Naive thymus-derived CD4-positive, alpha-beta T cell (primary cell): ENCODE results near the gene HECTD4. TPM values are rescaled to one million over a fixed set of nuclear protein-coding genes. Genes with fewer than 3 reads are reported as not detected.
"Not testable (repeated sequence)": the region's sequence is repeated elsewhere in the genome, so short reads cannot be mapped to it uniquely, and the experiment has no call there.

Experiments
- ATAC-seq: fragments of 150-1000 bp; cut with Tn5 transposase; 2 replicates; pipeline ENCODE4 v1.10.0; 2021; ENCODE audit warnings: mild to moderate bottlenecking, moderate library complexity
- CTCF ChIA-PET: fragments of 350-600 bp; sonication (Branson Sonifier 250); formaldehyde crosslinking; loops from one replicate; lab custom pipeline; 2021; ENCODE audit warnings: antibody characterized with exemption; lab: Charles Lee
- POLR2A ChIA-PET: fragments of 350-600 bp; sonication (Branson Sonifier 250); formaldehyde crosslinking; loops from one replicate; lab custom pipeline; 2021; ENCODE audit warnings: antibody characterized with exemption, inconsistent platforms; lab: Charles Lee
- DNase-seq, 9 donors: peaks; one replicate each; pipeline versions ENCODE4 v3.0.0 to v3.0.0-alpha.2; 2020 to 2022; ENCODE audit warnings: mixed read lengths in 1 of 9
- H3K27ac ChIP-seq: one replicate; pipeline ENCODE4 v1.7.0; 2013; ENCODE audit warnings: mild to moderate bottlenecking, low read depth, low read length, moderate library complexity
- H3K27me3 ChIP-seq, 2 donors: one replicate each; pipeline ENCODE4 v1.7.0; 2013; ENCODE audit warnings: low read length in 2 of 2, mild to moderate bottlenecking in 2 of 2, moderate library complexity in 2 of 2; ENCODE audit not compliant: control insufficient read depth in 2 of 2, insufficient read depth in 2 of 2
- H3K36me3 ChIP-seq, 3 experiments: 1 replicate in 2 of 3; 2 replicates in 1 of 3; pipeline ENCODE4 v1.7.0; 2013; ENCODE audit warnings: low read length in 3 of 3, mild to moderate bottlenecking in 3 of 3, moderate library complexity in 1 of 3; ENCODE audit not compliant: insufficient read depth in 3 of 3, control insufficient read depth in 2 of 3
- H3K4me1 ChIP-seq, 2 donors: one replicate each; pipeline ENCODE4 v1.7.0; 2013; ENCODE audit warnings: low read length in 2 of 2, mild to moderate bottlenecking in 2 of 2, moderate library complexity in 1 of 2; ENCODE audit not compliant: control insufficient read depth in 2 of 2, insufficient read depth in 2 of 2
- H3K4me3 ChIP-seq: 2 replicates; pipeline ENCODE4 v1.7.0; 2013; ENCODE audit warnings: mild to moderate bottlenecking, low read length
- H3K9me3 ChIP-seq, 3 experiments: 1 replicate in 2 of 3; 2 replicates in 1 of 3; pipeline ENCODE4 v1.7.0; 2013; ENCODE audit warnings: low read length in 3 of 3; ENCODE audit not compliant: control insufficient read depth in 2 of 3
- H3K27ac Mint-ChIP-seq, 9 donors: one replicate each; pipeline ENCODE4 v1.8.0; 2020 to 2022; ENCODE audit warnings: mixed read lengths in 9 of 9, mild to moderate bottlenecking in 8 of 9, moderate library complexity in 5 of 9, inconsistent platforms in 2 of 9
- H3K27me3 Mint-ChIP-seq, 5 donors: one replicate each; pipeline ENCODE4 v1.8.0; 2021 to 2022; ENCODE audit warnings: mixed read lengths in 5 of 5, mild to moderate bottlenecking in 1 of 5
- H3K36me3 Mint-ChIP-seq, 5 donors: one replicate each; pipeline ENCODE4 v1.8.0; 2020 to 2022; ENCODE audit warnings: mixed read lengths in 5 of 5, mild to moderate bottlenecking in 3 of 5, inconsistent platforms in 1 of 5
- H3K4me1 Mint-ChIP-seq, 7 donors: one replicate each; pipeline ENCODE4 v1.8.0; 2020 to 2022; ENCODE audit warnings: mixed read lengths in 7 of 7, mild to moderate bottlenecking in 3 of 7, inconsistent platforms in 1 of 7
- H3K4me3 Mint-ChIP-seq, 10 donors: one replicate each; pipeline ENCODE4 v1.8.0; 2020 to 2022; ENCODE audit warnings: mild to moderate bottlenecking in 10 of 10, mixed read lengths in 10 of 10, moderate library complexity in 6 of 10, inconsistent platforms in 2 of 10
- H3K9me3 Mint-ChIP-seq, 11 donors: one replicate each; pipeline ENCODE4 v1.8.0; 2020 to 2022; ENCODE audit warnings: mixed read lengths in 11 of 11, mild to moderate bottlenecking in 4 of 11, inconsistent platforms in 1 of 11, moderate library complexity in 1 of 11
- intact Hi-C, 2 donors: fragments of 100-400 bp; cut with micrococcal nuclease; formaldehyde crosslinking; loops; one replicate each; pipeline ENCODE4 v1.15.1; 2023
- polyA plus RNA-seq, 2 donors: library from polyadenylated mRNA; unstranded; fragments of 300-500 nt; fragmentation: Illumina TruSeq; gene quantifications; one replicate each; pipeline ENCODE4 v1.2.3, GENCODE V29; 2021
- total RNA-seq, 6 experiments: library from RNA in 5 of 6; stranded (reverse) in 5 of 6; gene quantifications; 1 replicate in 5 of 6; 2 replicates in 1 of 6; pipeline ENCODE4 v1.2.3 and lab custom pipeline; 2021 to 2026

Gene HECTD4
- total and polyA plus RNA-seq, 7 experiments from 2014 or later = 3.1 to 57.7 (median 47.9) TPM

DNA sequence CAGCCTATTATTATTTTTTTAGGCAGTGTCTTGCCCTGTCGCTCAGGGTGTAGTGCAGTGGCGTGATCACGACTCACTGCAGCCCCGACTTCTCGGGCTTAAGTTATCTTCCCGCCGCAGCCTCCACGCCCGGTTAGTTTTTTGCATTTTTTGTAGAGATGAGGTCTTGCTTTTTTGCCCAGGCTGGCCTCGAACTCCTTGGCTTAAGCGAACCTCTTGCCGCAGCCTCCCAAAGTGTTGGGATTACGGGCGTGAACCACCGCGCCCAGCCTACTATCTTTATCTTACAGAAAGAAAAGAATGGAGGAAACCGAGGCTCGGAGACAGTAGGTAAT is 36.0 kb upstream of the HECTD4 start:
- Histone ChIP-seq H3K9me3 (no peaks in the 10 kb centered on the region), H3K4me1 (peaks cover 23 to 28% of the 10 kb centered on the region in 2 donors), H3K27ac (peak overlapping the region; percentile 91), H3K27me3 (no peaks in the 10 kb centered on the region), H3K4me3 (peak overlapping the region; percentile 100), H3K36me3 (peaks cover 0 to 7% (median 0%) of the 10 kb centered on the region in 3 experiments)
- POLR2A ChIA-PET = interaction anchor here (0.7 to 1.5 kb wide), 7 partner anchors 8 to 311 kb away, joined by 3 to 4 read pairs (median 3); no protein-coding TSS in a partner anchor
- H3K27ac Mint-ChIP-seq = peak overlapping the region; percentile 94 to 100 (median 98)
- no peak for DNase-seq
- ATAC-seq = no peak
- peaks cover 17 to 45% (median 40%) of the 10 kb centered on the region in 7 donors for H3K4me1 Mint-ChIP-seq
- peak overlapping the region; percentile 90 to 100 (median 96) for H3K4me3 Mint-ChIP-seq
- intact Hi-C loops = loop anchor here (1.0 to 10.0 kb wide), 4 partner anchors 9 to 733 kb away; partner anchors contain the start of genes HECTD4 (in 2 of the 2), RPL6 (in 2 of the 2), ACAD10 (in 1 of the 2) and BRAP (in 1 of the 2)
- no peaks in the 10 kb centered on the region for H3K27me3 Mint-ChIP-seq
- H3K9me3 Mint-ChIP-seq = peaks cover 0 to 5% (median 0%) of the 10 kb centered on the region in 11 donors
- CTCF ChIA-PET = no interaction called here
- H3K36me3 Mint-ChIP-seq = peaks cover 0 to 5% (median 0%) of the 10 kb centered on the region in 5 donors

DNA sequence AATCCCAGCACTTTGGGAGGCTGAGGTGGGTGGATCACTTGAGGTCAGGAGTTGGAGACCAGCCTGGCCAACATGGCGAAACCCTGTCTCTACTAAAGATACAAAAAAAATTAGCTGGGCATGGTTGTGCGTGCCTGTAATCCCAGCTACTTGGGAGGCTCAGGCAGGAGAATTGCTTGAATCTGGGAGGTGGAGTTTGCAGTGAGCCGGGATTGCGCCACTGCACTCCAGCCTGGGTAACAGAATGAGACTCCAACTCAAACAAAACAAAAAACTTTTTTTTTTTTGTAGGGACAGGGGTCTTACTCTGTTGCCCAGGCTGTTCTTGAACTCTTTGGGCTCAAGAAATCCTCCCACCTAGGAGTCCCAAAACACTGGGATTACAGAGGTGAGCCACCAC is 33.2 kb upstream of the HECTD4 start:
- Mint-ChIP-seq H3K4me3 (peak overlapping the region in 2 of 10 donors; percentile 29 to 71), H3K4me1 (peaks cover 7 to 25% (median 21%) of the 10 kb centered on the region in 7 donors)
- ATAC-seq, H3K27me3 ChIP-seq, CTCF ChIA-PET, H3K27ac ChIP-seq, H3K36me3 ChIP-seq, H3K27me3 Mint-ChIP-seq, DNase-seq, H3K9me3 Mint-ChIP-seq, H3K9me3 ChIP-seq, POLR2A ChIA-PET, H3K36me3 Mint-ChIP-seq, H3K27ac Mint-ChIP-seq, H3K4me3 ChIP-seq: not testable (repeated sequence)
- intact Hi-C loops = loop anchor here in 1 of 2 donors (10.0 kb wide), 1 partner anchor 731 kb away; the partner anchor contains the start of genes ACAD10 and BRAP
- peaks cover 7 to 12% of the 10 kb centered on the region in 2 donors for H3K4me1 ChIP-seq

GRCh38 chr12:112413855-112414625 is 31.8 kb upstream of the HECTD4 start:
- H3K4me1 Mint-ChIP-seq = peaks cover 4 to 20% (median 15%) of the 10 kb centered on the region in 7 donors
- CTCF ChIA-PET = interaction anchor here (0.7 kb wide), 1 partner anchor 470 kb away, joined by 3 read pairs; no protein-coding TSS in a partner anchor
- intact Hi-C loops = loop anchor here in 1 of 2 donors (10.0 kb wide), 1 partner anchor 729 kb away; the partner anchor contains the start of genes ACAD10 and BRAP
- H3K27me3 ChIP-seq = no peaks in the 10 kb centered on the region
- H3K36me3 ChIP-seq = peaks cover 0 to 4% (median 0%) of the 10 kb centered on the region in 3 experiments
- H3K27me3 Mint-ChIP-seq = no peaks in the 10 kb centered on the region
- peaks cover 0 to 6% of the 10 kb centered on the region in 2 donors for H3K4me1 ChIP-seq
- peak overlapping the region in 1 of 10 donors; percentile 40 for H3K4me3 Mint-ChIP-seq
- POLR2A ChIA-PET = interaction anchor here (0.6 to 0.8 kb wide), 2 partner anchors 26 to 388 kb away, joined by 3 to 7 read pairs; no protein-coding TSS in a partner anchor
- no peak overlapping the region for H3K4me3 ChIP-seq
- no peak overlapping the region for H3K27ac ChIP-seq
- ATAC-seq (no peak), DNase-seq (no peak)
- no peaks in the 10 kb centered on the region for H3K9me3 ChIP-seq
- H3K9me3 Mint-ChIP-seq = peaks cover 0 to 5% (median 0%) of the 10 kb centered on the region in 11 donors
- H3K36me3 Mint-ChIP-seq = peaks cover 0 to 4% (median 3%) of the 10 kb centered on the region in 5 donors
- no peak overlapping the region for H3K27ac Mint-ChIP-seq

DNA sequence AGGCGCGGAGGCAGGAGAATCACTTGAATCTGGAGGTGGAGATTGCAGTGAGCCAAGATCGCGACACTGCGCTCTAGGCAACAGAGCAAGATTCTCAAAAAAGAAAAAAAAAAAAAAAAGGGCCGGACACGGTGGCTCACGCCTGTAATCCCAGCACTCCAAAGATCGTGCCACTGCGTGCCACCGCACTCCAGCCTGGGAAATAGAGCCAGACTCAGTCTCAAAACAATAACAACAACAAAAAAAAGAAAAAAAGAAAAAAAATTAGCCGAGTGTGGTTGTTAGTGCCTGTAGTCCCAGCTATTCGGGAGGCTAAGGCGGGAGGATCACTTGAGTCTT is 27.6 kb upstream of the HECTD4 start:
- Mint-ChIP-seq H3K36me3 (peaks cover 0 to 28% (median 22%) of the 10 kb centered on the region in 5 donors), H3K27ac (peak overlapping the region in 8 of 9 donors; percentile 99 to 100 (median 100)), H3K9me3 (peaks cover 0 to 3% (median 0%) of the 10 kb centered on the region in 11 donors), H3K4me1 (peaks cover 17 to 48% (median 36%) of the 10 kb centered on the region in 7 donors), H3K27me3 (no peaks in the 10 kb centered on the region), H3K4me3 (peak overlapping the region in 7 of 10 donors; percentile 97 to 100 (median 100))
- ATAC-seq (no peak), DNase-seq (no peak)
- ChIA-PET CTCF (interaction anchor here (0.8 kb wide), 1 partner anchor 23 kb away, joined by 3 read pairs; no protein-coding TSS in a partner anchor), POLR2A (interaction anchor here (1.3 kb wide), 1 partner anchor 9 kb away, joined by 3 read pairs; the partner anchor contains the start of gene PTPN11)
- H3K4me3 ChIP-seq = no peak overlapping the region
- peaks cover 9 to 33% (median 18%) of the 10 kb centered on the region in 3 experiments for H3K36me3 ChIP-seq
- H3K9me3 ChIP-seq = no peaks in the 10 kb centered on the region
- H3K27me3 ChIP-seq = no peaks in the 10 kb centered on the region
- H3K27ac ChIP-seq = no peak overlapping the region
- peaks cover 18 to 20% of the 10 kb centered on the region in 2 donors for H3K4me1 ChIP-seq
- intact Hi-C loops = loop anchor here (1.0 to 10.0 kb wide), 12 partner anchors 8 to 1043 kb away; partner anchors contain the start of genes ERP29 (in 2 of the 2), HECTD4 (in 2 of the 2), MAPKAPK5 (in 2 of the 2) and NAA25 (in 2 of the 2)

- intact Hi-C loops = loop anchor here (1.0 to 5.0 kb wide), 11 partner anchors 9 to 1042 kb away; partner anchors contain the start of genes ERP29 (in 2 of the 2), HECTD4 (in 2 of the 2), MAPKAPK5 (in 2 of the 2) and NAA25 (in 2 of the 2)
- CTCF ChIA-PET = no interaction called here
- peaks cover 0 to 3% (median 0%) of the 10 kb centered on the region in 11 donors for H3K9me3 Mint-ChIP-seq
- DNase-seq (peak; percentile 61 to 88 (median 84)), ATAC-seq (peak; percentile 94)
- H3K27ac Mint-ChIP-seq = peak within 1 kb of the TSS; percentile 99 to 100 (median 100)
- H3K36me3 Mint-ChIP-seq = peaks cover 0 to 33% (median 26%) of the 10 kb centered on the region in 5 donors
- Histone ChIP-seq H3K4me1 (peaks cover 18 to 20% of the 10 kb centered on the region in 2 donors), H3K27ac (peak within 1 kb of the TSS; percentile 84), H3K9me3 (no peaks in the 10 kb centered on the region), H3K4me3 (peak within 1 kb of the TSS; percentile 93), H3K27me3 (no peaks in the 10 kb centered on the region), H3K36me3 (peaks cover 9 to 39% (median 24%) of the 10 kb centered on the region in 3 experiments)
- peak within 1 kb of the TSS; percentile 97 to 100 (median 100) for H3K4me3 Mint-ChIP-seq
- H3K4me1 Mint-ChIP-seq = peaks cover 17 to 48% (median 36%) of the 10 kb centered on the region in 7 donors
- POLR2A ChIA-PET = interaction anchor here (1.3 kb wide), 1 partner anchor 9 kb away, joined by 3 read pairs; the partner anchor contains the start of gene PTPN11
- no peaks in the 10 kb centered on the region for H3K27me3 Mint-ChIP-seq
Measured at GRCh38 chr12:112409064-112409905, 27.1 kb upstream of the HECTD4 start, which contains the start of gene RPL6. TSS of gene RPL6 (minus strand) at chr12:112409605. CDS start at chr12:112408656, 949 bp downstream.
